ENCODE results near the gene MAP2K5.

- no peak for TF ChIP-seq REST (IDR thresholded peaks at IDR 0.05)
- TF ChIP-seq SMC3 (IDR thresholded peaks at IDR 0.05), result no peak
- TF ChIP-seq, protein P1, sequence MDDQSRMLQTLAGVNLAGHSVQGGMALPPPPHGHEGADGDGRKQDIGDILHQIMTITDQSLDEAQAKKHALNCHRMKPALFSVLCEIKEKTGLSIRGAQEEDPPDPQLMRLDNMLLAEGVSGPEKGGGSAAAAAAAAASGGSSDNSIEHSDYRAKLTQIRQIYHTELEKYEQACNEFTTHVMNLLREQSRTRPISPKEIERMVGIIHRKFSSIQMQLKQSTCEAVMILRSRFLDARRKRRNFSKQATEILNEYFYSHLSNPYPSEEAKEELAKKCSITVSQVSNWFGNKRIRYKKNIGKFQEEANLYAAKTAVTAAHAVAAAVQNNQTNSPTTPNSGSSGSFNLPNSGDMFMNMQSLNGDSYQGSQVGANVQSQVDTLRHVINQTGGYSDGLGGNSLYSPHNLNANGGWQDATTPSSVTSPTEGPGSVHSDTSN (IDR thresholded peaks at IDR 0.05), result no peak
- TF ChIP-seq, protein P2, sequence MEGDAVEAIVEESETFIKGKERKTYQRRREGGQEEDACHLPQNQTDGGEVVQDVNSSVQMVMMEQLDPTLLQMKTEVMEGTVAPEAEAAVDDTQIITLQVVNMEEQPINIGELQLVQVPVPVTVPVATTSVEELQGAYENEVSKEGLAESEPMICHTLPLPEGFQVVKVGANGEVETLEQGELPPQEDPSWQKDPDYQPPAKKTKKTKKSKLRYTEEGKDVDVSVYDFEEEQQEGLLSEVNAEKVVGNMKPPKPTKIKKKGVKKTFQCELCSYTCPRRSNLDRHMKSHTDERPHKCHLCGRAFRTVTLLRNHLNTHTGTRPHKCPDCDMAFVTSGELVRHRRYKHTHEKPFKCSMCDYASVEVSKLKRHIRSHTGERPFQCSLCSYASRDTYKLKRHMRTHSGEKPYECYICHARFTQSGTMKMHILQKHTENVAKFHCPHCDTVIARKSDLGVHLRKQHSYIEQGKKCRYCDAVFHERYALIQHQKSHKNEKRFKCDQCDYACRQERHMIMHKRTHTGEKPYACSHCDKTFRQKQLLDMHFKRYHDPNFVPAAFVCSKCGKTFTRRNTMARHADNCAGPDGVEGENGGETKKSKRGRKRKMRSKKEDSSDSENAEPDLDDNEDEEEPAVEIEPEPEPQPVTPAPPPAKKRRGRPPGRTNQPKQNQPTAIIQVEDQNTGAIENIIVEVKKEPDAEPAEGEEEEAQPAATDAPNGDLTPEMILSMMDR (IDR thresholded peaks at IDR 0.05), result no peak
- no peak for TF ChIP-seq HDAC2 (IDR thresholded peaks at IDR 0.05)
- no peak for TF ChIP-seq RAD21 (conservative IDR thresholded peaks at IDR 0.05 in 1 of 2, IDR thresholded peaks at IDR 0.05 in 1 of 2)
- no peak for TF ChIP-seq POLR2AphosphoS2 (conservative IDR thresholded peaks at IDR 0.05; ENCODE audit: low read length)
- TF ChIP-seq, protein P3, sequence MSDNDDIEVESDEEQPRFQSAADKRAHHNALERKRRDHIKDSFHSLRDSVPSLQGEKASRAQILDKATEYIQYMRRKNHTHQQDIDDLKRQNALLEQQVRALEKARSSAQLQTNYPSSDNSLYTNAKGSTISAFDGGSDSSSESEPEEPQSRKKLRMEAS (IDR thresholded peaks at IDR 0.05), result no peak
- no peak for TF ChIP-seq POLR2A (IDR thresholded peaks at IDR 0.05; ENCODE audit: low read length)
Observed at GRCh38 chr15:67601073-67601472, 58.6 kb downstream of the MAP2K5 start.
